ENCODE results near the gene SP5.

Gene SP5

DNA sequence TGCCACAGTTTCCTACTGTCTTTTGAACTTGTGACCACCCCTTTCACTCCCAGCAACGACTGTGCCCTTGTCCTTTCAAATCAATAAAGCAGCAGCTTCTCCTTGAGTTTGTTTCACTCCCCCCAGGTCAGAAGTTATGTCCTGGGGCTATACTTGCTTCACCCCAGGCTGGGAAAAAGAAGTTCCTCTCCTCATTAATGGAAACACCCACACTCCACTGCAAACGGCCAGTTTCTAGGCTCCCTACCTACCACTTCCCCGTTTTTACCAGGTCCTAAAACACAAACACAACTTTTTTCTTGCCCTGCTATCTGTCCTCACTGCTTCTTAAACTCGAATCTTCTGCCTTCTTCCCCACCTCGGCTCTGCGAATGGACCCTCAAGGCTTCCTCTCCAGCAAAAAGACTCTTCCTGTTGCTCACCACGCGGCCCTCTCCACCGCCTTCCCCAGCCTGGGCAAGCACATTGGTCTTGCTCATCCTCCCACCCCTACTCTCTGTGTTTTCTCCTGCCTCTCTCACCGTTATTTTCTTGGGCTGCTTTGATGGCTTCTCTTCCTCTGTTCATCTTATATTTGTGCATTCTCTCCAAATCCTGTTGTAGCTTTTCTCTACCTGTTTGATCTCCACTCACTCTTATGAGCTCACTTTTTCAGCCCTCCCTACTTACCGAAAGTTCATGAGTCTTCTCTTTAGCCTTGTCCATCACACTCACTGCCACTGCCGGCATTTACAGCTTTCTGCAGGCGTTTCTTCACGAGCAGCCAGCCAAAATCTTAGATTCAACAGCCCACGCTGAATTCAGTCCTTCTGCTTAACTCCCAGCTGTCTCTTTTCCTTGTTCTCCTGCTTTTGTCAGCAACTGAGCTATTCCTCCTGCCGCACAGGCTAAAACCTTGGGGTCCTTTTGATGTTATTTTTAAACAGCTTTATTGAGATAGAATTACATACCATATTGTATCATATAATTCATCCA lies 7.0 kb upstream of the SP5 start:
- intact Hi-C loops (cut with DNase I), result no loop called here
- no peak for DNase-seq

- intact Hi-C loops (cut with DNase I), result no loop called here
- DNase-seq, result no peak
These were observed 4.5 kb upstream of the SP5 start for GRCh38 chr2:170710609-170710979.

DNA sequence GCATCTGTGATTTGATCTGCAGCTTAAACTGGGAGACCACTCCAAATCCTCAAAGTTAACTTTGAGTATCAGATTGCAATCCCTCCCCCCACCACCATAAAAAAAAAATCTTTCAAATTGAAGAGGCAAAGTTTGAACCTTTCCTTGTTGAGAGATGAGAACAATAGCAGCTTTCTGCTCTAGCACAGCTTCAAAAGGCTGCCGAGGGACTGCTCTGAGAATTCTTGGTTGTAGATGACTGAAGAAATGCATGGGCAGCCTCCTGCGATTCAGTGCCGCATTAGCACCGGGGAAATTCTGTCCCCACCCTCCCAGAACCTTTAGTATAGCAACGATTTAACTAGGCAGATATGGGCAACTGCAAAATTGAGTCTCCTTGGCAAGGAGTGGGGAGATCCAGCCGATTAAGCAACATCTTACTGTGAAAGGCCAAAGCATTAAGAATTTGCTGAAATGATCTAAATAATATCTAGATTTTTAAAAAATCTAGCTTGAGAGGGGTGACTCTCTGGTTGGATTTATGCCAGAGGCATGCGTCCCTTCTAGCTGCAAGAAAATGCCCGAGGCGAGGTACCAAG lies 3.9 kb upstream of the SP5 start:
- DNase-seq, result no peak
- intact Hi-C loops (cut with DNase I), result no loop called here

GRCh38 chr2:170711774-170712652 lies 3.1 kb upstream of the SP5 start:
- peak in 2 of 42 donors; percentile 17 to 27 for DNase-seq
- intact Hi-C loops (cut with DNase I), result no loop called here

- DNase-seq, result peak in 1 of 42 donors; percentile 34
- intact Hi-C loops (cut with DNase I), result no loop called here
These were observed 2.2 kb upstream of the SP5 start for GRCh38 chr2:170712653-170713542.

DNA sequence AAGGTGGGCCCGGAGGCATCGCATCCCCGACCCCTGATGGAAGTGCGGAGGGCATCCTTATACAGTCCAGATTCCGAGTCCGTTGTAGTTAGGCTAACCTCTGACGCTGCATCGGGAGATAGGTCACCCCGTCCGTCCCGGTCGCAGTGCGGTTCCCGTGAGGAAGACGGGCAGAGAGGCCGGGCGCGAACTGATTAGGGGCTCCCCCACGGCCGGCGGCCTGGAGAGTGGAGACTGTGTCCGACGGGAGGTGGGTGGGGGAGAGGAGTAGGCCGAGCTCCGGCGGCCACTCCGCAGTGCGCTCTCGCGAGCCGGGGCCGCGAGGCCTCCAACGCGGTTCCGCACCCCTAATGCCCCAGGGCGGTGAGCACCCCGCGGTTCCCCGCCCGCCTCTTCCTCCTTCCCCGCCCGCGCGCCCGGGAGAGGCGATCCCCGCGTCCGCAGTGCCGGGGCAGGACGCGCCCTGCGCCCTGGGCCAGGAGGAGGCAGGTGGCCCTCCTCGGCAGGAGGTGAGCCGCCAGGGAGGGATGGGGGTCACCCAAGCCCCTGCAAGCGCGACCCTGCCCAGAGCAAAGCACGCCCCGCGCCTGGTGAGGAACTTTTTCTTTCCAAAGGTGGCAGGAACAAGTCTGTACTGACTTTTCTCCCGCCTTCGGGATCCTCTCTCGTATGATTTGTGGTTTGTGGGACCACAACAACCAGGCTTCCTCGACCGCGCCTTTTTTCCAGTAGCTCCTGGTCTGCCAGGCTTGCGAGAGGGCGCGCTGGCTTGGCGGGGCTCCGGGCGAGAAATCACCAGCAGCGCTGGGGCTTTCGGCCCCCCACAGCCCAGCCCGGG lies 1.4 kb upstream of the SP5 start:
- DNase-seq, result peak in 1 of 42 donors; percentile 41
- intact Hi-C loops (cut with DNase I), result no loop called here

DNA sequence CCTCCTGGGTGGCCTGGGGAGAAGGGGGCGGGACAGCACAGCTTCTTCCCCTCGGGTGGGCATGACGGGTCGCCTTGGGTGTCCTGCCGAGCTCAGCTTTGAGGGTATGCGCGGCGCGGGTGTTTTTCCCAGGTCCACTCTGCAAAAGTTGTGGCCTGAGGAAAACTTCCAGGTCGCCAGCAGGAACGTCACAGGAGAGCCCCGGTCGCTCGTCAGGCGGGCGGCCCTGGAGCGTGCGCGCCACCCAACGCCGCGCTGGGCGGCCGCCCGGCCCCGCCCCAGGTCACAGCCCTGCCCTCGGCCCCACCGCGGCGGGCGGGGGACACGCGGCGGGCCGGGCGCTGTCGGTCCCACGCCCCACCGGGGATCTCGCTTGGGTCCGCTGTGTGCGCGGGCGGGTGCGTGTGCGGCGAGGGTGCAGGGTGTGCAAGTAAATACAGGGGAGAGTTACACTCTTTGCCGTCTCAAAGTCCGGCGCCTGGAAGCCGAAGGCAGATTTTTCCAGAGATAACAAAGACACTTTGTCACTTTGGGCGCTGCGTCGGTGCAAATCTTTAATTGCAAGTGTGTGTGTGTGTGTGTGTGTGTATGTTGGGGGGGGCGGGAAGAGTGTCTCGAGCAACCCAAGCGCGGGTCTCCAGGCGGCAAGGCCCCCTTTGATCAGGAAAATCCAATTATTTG lies 616 bp upstream of the SP5 start:
- intact Hi-C loops (cut with DNase I), result no loop called here
- peak in 2 of 42 donors; percentile 23 to 43 for DNase-seq

- no peak for DNase-seq
- intact Hi-C loops (cut with DNase I), result no loop called here
These were observed 1.0 kb downstream of the SP5 start for GRCh38 chr2:170715932-170716777.

GRCh38 chr2:170716851-170717598 lies 1.9 kb downstream of the SP5 start:
- peak in 17 of 42 donors; percentile 7 to 63 (median 36) for DNase-seq
- intact Hi-C loops (cut with DNase I), result no loop called here

DNA sequence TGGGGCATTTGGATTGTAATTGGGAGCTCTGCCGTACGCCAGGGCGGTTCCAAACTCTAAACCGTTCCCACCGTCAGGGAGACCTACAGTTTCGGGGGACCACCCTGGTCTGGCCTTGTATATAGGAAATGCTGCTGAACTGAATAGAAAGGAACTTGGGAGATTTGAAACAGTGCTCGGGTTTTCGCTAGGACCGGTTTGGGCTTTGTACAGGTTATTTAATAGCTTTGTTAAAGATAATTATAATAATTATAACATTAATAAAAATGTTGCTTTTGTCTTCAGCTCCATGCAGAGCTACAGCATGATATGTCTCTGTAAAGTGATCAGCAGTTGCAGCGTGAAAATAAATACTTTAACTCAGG lies 2.4 kb downstream of the SP5 start:
- no peak for DNase-seq
- intact Hi-C loops (cut with DNase I), result no loop called here

GRCh38 chr2:170717991-170718589 lies 3.0 kb downstream of the SP5 start:
- DNase-seq, result no peak
- intact Hi-C loops (cut with DNase I), result no loop called here

DNA sequence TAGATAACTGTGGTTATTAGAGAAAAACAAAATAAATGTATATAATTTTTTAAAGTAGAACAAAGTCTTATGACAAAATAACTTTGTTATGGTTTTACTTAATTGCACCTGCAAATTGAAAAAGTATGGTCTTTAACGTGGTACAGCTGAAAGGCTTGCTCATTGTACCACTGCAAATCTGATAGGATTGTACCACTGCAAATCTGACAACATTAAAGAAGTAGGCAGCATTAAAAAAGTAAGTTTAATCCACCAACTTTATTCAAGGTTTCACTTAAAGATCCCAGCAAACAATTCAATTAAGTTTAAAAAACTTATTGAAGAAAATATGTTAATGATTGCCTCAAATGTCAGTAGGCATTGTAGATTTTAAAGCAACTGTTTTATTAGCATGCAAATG lies 4.7 kb downstream of the SP5 start:
- DNase-seq, result no peak
- intact Hi-C loops (cut with DNase I), result no loop called here

DNA sequence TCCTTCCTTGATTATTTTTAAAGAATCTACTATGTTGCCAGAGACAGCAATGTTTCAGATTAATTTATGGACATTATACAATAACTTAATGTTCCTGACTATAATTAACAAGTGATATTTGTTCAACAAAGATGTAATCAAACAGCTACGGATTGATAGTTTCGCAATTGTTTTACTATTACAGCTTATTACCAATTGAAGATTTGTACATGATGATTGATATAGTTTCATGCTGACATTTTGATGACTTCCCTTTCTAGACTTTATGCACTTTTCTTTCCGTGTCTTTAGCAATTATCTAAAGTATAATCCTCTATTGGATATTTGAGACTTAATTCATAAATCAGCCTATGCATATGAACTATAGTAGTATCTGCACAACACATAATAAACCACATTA lies 6.5 kb downstream of the SP5 start:
- DNase-seq, result no peak
- intact Hi-C loops (cut with DNase I), result no loop called here

DNA sequence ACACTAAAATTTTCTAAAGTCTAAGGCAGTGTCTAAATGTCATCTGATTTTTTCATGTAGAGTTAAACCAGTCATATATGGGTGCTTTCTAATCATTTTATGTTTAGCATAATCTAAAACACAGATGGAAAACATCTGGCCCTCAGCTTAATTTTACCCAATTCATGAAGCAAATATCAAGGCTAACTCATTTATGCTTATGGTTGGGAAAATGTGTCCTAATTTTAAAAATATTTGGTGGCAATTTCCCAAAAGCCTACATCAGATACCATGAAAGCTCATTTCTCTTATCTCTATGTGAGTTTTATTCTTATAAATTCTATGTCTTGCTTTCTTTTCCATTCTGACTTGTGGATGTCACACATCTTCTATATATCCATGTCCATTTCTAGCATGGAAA lies 7.2 kb downstream of the SP5 start:
- DNase-seq, result no peak
- intact Hi-C loops (cut with DNase I), result no loop called here

DNA sequence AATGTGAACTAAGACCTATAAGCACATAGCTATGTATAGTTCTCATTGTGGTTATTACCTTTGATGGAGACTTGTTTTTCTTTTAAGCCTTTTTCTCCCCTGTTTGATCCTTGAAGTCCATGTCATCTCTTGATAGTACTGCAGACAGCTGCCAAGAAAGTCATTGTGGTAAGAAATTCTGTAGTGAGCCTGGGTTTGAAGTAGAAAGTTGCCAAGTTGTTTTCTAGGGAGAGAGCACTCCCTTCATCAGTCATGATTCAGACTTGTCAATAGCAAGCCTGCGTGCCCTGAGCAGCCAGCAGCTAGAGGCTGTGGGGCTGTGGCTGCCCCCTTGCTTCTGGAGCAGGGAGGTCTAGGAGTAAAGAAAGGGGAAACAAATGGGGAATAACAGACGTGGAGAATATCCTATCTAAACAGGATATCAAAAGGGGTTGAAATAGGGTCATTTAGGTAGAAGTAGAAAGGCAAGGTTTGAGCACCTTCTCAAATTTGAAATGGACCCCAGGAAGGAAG lies 8.4 kb downstream of the SP5 start:
- intact Hi-C loops (cut with DNase I), result no loop called here
- no peak for DNase-seq

Data from head of caudate nucleus (tissue), 42 donors.